Left renal pelvis (tissue), 4 donors: ENCODE data around the gene TH. TPM values are rescaled to one million over a fixed set of nuclear protein-coding genes. Genes with fewer than 3 reads are reported as not detected.

Source experiments
- DNase-seq, 4 donors: peaks; one replicate each; pipeline ENCODE4 v3.0.0-alpha.2; 2013; ENCODE audit warnings: low read depth in 4 of 4, low spot score in 3 of 4
- polyA plus RNA-seq, 4 donors: library from polyadenylated mRNA; unstranded; fragments of 120-200 nt; gene quantifications; one replicate each; pipeline ENCODE4 v1.2.1, GENCODE V29; 2013; ENCODE audit not compliant: insufficient read length in 4 of 4

The TH gene
- polyA plus RNA-seq, 4 donors, result 0.83 to 2.7 (median 1.1) TPM

- DNase-seq, result no peak
Measured at GRCh38 chr11:2209370-2209801, 37.8 kb upstream of the TH start.

GRCh38 chr11:2208691-2209369, 37.2 kb upstream of the TH start:
- no peak for DNase-seq

GRCh38 chr11:2207773-2208621, 36.4 kb upstream of the TH start:
- no peak for DNase-seq

GRCh38 chr11:2207212-2207611, 35.6 kb upstream of the TH start:
- DNase-seq, result no peak

GRCh38 chr11:2205981-2206690, 34.5 kb upstream of the TH start:
- no peak for DNase-seq

DNA sequence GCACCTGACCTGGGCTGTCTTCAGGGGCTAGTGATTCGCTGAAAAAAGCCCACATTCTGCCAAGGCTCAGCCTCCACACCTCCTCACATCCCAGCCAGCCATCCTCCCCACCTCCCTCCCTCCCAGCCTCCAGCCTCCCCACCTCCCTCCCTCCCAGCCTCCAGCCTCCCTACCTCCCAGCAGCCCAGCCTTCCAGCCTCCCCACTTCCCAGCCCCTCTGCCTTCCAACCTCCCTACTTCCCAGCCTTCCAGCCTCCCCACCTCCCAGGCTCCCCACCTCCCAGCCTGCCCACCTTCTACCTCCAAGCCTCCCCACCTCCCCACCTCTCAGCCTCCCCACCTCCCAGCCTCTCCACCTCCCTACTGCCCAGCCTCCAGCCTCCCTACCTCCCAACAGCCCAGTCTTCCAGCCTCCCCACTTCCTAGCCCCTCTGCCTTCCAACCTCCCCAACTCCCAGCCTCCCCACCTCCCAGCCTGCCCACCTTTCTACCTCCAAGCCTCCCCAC, 33.7 kb upstream of the TH start:
- no peak for DNase-seq

DNA sequence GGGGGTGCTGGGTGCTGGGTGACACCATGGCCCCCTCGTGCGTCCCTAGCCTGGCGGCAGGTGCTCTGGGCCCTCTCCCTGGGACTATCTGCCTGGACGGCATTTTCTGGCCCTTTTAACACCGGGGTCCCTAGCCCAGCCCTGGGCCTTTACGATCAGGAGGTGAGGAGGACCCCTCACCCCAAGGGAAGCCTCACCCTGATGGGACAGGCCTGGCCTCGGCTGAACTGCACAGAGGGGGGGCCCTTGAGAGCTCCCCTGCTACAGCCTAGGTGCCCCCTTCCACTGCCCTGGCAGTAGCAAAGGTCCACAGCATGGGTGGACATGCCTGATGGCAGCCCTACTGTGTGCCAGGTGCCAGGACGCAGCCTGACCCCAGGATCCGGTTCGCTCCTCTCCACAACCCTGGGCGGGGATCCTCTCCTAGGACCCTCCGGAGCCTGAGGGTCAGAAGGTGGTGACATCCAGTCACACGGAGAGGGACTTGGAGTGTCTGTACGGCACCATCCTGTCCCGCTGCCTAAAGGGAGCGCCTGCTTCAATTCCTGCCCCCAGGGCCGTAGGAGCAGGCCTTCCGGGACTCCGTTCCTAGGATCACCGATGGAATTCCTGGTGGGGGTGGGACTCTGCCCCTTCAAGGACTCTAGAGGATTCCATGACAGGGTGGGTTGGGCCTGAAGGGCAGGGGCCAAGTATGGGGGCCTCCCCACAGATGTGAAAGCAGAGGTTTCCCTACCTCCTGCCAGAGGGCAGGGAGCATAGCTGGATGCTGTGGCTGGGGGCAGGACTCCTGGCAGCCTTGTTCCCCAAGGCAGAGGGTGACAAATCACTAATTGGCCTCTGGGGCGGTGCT, 33.0 kb upstream of the TH start:
- DNase-seq, result no peak

- no peak for DNase-seq
Measured at GRCh38 chr11:2203440-2204259, 32.0 kb upstream of the TH start.

DNA sequence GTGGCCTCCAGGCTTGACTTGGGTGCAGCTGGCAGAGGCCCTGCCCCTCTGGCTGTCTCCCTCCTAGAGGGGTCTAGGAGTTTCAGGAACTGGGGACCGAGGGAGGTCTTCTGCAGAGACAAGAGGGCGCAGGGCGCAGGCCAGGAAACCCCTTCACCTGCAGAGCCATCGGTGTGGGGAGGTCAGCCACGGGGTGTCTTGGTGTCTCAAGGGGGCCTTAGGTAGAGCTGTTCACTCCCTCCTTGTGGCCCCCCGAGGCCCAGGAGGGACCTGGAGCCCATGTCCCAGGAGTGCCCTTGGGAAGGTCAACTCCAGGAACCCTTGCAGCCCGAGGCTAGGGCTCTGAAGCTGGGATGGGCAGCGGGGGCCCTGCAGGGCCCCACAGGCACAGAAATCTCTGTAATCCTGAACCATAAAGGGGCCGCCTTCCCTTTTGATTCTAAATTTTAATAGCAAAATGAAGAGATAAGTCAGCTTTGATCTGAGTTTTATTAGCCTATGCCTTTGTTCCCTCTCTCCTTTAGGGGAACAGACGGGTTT, 31.4 kb upstream of the TH start:
- DNase-seq, result no peak

DNA sequence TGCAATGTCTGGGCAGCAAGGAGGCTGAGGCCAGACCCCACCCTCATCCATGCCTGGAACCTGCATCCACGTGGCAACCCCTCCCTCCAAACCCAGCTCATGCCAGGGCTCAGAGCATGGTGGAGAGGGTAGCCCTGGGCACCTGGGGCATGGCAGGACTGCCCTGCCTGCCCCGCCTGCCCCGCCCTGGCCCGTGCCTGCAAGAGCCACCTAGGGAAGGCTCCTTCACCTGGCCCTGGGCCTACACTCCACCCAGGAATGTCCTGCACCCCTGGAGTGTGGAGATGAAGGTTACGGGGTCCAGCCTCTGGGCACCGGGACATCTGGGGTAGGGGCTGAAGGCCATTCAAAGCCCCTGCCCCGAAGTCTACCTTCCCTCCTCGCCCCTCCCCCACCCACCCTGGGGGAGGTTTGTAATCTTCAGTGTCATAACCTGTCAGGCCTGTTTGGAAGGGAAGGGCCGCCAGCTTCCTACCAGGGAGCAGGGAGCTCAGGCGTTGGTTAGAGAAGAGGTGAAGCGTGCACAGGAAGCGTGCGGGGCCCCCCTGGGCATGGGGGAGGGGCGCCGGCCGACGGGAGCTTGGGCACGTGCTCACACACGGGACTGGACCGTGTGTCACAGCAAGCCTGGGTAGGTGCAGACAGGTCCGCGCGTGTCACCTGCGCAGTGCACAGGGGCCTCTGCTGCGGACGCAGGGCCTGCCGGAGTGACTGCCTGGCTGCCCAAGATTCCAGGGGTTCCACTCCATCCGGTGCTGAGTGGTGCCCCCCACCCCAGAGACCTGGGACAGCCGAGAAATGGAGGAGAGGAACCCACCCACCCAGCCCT, 30.7 kb upstream of the TH start:
- peak in 2 of 4 donors; percentile 64 to 74 for DNase-seq

- no peak for DNase-seq
Measured at GRCh38 chr11:2201542-2201941, 29.9 kb upstream of the TH start.

- DNase-seq, result no peak
Measured at GRCh38 chr11:2200957-2201519, 29.4 kb upstream of the TH start.

- no peak for DNase-seq
Measured at GRCh38 chr11:2200536-2200935, 28.9 kb upstream of the TH start.

DNA sequence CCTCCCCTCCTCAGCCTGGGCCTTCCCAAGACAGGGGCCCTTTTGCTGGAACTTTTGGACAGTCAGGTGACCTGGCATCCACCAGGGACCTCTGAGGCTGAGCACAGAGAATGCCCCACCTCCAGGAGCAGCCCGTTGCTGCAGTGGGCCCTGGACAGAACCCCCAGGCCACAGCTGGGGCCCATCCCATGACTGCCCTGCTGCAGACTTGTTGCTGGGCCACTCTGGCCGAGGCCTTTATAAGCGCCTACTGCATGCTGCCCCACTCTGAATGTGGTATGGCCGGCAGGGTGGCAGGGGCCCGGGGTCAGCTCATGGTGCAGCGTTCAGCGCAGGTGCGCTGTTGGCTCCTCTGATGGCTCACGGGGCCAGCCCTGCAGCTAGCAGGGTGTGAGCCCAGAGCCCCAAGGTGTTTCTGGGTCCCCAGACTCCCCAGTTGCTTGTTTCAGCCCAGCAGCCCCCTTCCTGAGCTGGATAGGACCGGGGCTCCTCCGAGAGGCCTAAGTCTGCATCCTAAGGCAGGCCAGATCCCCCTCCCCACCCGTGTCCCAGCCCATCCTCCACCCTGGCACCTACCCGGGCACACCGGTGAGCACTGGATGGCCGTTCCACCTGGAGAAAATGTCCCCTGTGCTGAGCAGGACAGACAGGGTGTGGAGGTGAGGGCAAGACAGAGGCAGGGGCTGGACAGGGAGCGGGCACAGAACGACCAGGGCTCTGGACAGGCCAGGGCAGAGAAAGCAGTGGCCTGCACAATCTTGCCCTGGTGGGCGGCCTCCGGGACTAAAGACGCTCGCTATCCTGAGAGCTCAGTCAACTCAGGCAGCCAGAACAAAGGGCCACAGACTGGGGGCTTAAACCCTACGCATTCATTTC, 28.1 kb upstream of the TH start:
- no peak for DNase-seq

DNA sequence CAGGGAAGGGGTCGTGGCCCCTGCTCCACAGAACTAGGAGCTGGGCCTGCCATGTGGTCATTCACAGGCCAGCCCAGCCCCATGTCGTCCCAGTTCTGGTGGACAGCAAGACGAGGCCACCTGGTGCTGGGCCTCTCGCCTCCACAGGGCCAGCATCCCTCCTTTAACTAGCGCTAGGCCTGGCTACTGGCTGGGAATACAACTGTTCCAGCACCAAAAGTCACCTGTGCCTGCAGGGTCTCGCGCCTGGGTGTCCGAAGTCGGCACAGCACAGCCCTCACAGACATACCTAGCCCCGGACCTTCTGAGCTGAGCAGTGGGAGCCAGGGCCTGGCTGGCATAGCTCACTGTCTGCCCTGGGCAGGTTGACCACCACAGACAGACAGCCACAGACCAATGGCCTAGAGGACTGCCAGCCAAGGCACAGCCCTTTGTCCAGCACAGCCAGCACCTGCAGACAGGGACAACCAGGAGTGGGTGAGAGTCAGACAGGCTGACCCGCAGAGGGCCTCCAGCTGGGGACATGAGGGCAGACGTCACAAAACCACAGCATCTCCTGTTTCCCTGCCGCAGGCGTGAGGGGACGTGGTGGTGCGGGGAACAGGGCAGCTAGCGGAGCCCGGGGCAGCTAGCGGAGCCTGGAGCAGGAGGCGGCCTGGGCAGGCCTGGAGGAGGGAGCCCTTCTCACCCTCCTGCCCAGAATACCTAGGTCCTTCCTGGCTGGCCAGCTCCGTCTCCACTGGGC, 27.2 kb upstream of the TH start:
- no peak for DNase-seq

GRCh38 chr11:2197771-2198520, 26.3 kb upstream of the TH start:
- DNase-seq, result no peak
